ENCODE measurements around the gene PAWR.
"Not testable (repeated sequence)": the region's sequence is repeated elsewhere in the genome, so short reads cannot be mapped to it uniquely, and the experiment has no call there.

DNA sequence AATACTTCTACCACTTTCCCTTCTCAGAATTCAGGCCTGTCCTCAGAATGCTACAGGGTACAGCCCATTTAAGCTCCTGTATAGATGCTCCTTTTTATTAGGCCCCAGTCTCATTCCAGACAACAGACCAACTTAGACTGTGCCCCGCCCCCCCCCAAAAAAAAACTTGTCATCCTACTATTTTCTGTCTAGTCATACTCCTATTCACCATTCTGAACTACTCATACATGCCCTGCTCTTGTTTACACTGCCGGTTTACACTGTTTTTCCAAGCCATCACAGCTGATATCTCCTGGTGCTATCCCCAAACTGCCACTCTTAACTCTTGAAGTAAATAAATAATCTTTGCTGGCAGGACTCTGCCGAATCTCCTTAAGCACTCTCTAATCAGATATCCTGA, 146.3 kb downstream of the PAWR start:
- TF ChIP-seq CTCF, POLR2AphosphoS5 (IDR thresholded peaks at IDR 0.05): not testable (repeated sequence)
